HCT116 (cell line): ENCODE results near the gene GFOD1. TPM values are rescaled to one million over a fixed set of nuclear protein-coding genes. Genes with fewer than 3 reads are reported as not detected.

Experiments
- ATAC-seq: fragments of 200-7000 bp; cut with Tn5 transposase; 2 replicates; pipeline ENCODE4 v1.9.1; 2020; ENCODE audit warnings: mild to moderate bottlenecking, moderate library complexity
- BruUV-seq: library from RNA; stranded (reverse); fragments of 400-500 nt; replicated peaks from 2 replicates; lab custom pipeline; 2021; lab: Mats Ljungman, UMichigan
- CTCF ChIA-PET: fragments of 300-600 bp; sonication (Branson Sonifier 250); formaldehyde crosslinking; loops from one replicate; lab custom pipeline; 2021; ENCODE audit warnings: antibody characterized with exemption; lab: Charles Lee
- POLR2A ChIA-PET: fragments of 300-600, 350-600 bp; sonication (Branson Sonifier 250); formaldehyde crosslinking; loops from one replicate; lab custom pipeline; 2021; ENCODE audit warnings: antibody characterized with exemption; lab: Charles Lee
- RAD21 ChIA-PET, 2 experiments: fragments of 300-600 bp; sonication (Branson Sonifier 250); formaldehyde crosslinking; loops; one replicate each; lab custom pipeline; 2023; ENCODE audit warnings: low total read pairs in 2 of 2; ENCODE audit not compliant: uncharacterized antibody in 2 of 2, unreplicated experiment in 2 of 2, low non-redundant PET in 1 of 2; lab: Charles Lee
- DNase-seq: peaks from one replicate; pipeline ENCODE4 v3.0.0-alpha.2; 2010; ENCODE audit warnings: low read depth, low spot score
- H2AFZ ChIP-seq: fragments of 200-600 bp; shearing (Covaris generic), sonication (generic); 2 replicates; pipeline ENCODE4 v1.6.1; 2017; ENCODE audit warnings: low read depth, mixed run types, mixed read lengths, antibody characterized with exemption, low read length; ENCODE audit not compliant: poor library complexity, severe bottlenecking
- H3K27ac ChIP-seq: 2 replicates; pipeline ENCODE4 v1.5.1; 2012; ENCODE audit warnings: low read depth, low read length
- H3K27me3 ChIP-seq: fragments of 200-600 bp; sonication (generic); 2 replicates; pipeline ENCODE4 v1.6.1; 2016; ENCODE audit warnings: mixed run types, low read length, mixed read lengths; ENCODE audit not compliant: insufficient read depth
- H3K36me3 ChIP-seq, 2 experiments: fragments of 200-500 bp in 1 of 2; fragments of 200-600 bp in 1 of 2; sonication (Bioruptor generic) in 1 of 2; sonication (generic) in 1 of 2; 2 replicates each; pipeline versions ENCODE4 v1.5.1 to v1.6.1; 2014 to 2016; ENCODE audit warnings: low read length in 2 of 2, inconsistent platforms in 1 of 2, mixed read lengths in 1 of 2, mixed run types in 1 of 2; ENCODE audit not compliant: insufficient read depth in 2 of 2, control insufficient read depth in 1 of 2
- H3K4me1 ChIP-seq, 2 experiments: fragments of 200-600 bp in 1 of 2; sonication (generic) in 1 of 2; 2 replicates each; pipeline versions ENCODE4 v1.5.1 to v1.6.1; 2012 to 2017; ENCODE audit warnings: low read length in 2 of 2, inconsistent platforms in 1 of 2, mild to moderate bottlenecking in 1 of 2, mixed read lengths in 1 of 2, mixed run types in 1 of 2, moderate library complexity in 1 of 2; ENCODE audit not compliant: insufficient read depth in 2 of 2, control insufficient read depth in 1 of 2
- H3K4me2 ChIP-seq: fragments of 200-600 bp; sonication (generic); 2 replicates; pipeline ENCODE4 v1.6.1; 2017; ENCODE audit warnings: mixed run types, low read length, mixed read lengths
- H3K4me3 ChIP-seq, 2 experiments: fragments of 200-600 bp in 1 of 2; sonication (generic) in 1 of 2; replicated peaks in 1 of 2; 2 replicates each; pipeline ENCODE4 v1.5.1; 2011 to 2016; ENCODE audit warnings: low read length in 2 of 2, control low read depth in 1 of 2, low read depth in 1 of 2, mild to moderate bottlenecking in 1 of 2, mixed read lengths in 1 of 2, mixed run types in 1 of 2
- H3K79me2 ChIP-seq: fragments of 200-600 bp; sonication (generic); 2 replicates; pipeline ENCODE4 v1.6.1; 2017; ENCODE audit warnings: mild to moderate bottlenecking, mixed run types, low read length, moderate library complexity, mixed read lengths; ENCODE audit not compliant: insufficient read depth
- H3K9ac ChIP-seq: fragments of 200-600 bp; sonication (generic); 2 replicates; pipeline ENCODE4 v1.6.1; 2016; ENCODE audit warnings: low read length, mixed read lengths
- H3K9me2 ChIP-seq: fragments of 200-600 bp; sonication (generic), shearing (Covaris generic); 2 replicates; pipeline ENCODE4 v1.6.1; 2017; ENCODE audit warnings: mixed run types, mild to moderate bottlenecking, moderate library complexity; ENCODE audit not compliant: insufficient read depth
- H3K9me3 ChIP-seq, 2 experiments: fragments of 200-500 bp in 1 of 2; fragments of 200-600 bp in 1 of 2; sonication (Bioruptor generic) in 1 of 2; sonication (generic) in 1 of 2; 2 replicates each; pipeline ENCODE4 v1.6.1; 2014 to 2017; ENCODE audit warnings: low read length in 2 of 2, mixed read lengths in 2 of 2, inconsistent platforms in 1 of 2, low read depth in 1 of 2, mild to moderate bottlenecking in 1 of 2, mixed run types in 1 of 2, moderate library complexity in 1 of 2; ENCODE audit not compliant: control insufficient read depth in 1 of 2, insufficient read depth in 1 of 2
- H4K20me1 ChIP-seq: fragments of 200-600 bp; sonication (generic), shearing (Covaris generic); 2 replicates; pipeline ENCODE4 v1.6.1; 2017; ENCODE audit warnings: mixed run types, mild to moderate bottlenecking, moderate library complexity; ENCODE audit not compliant: insufficient read depth
- CTCF ChIP-seq, 3 experiments: fragments of 200-600 bp in 1 of 3; sonication (generic) in 1 of 3; IDR thresholded peaks in 2 of 3; conservative IDR thresholded peaks in 1 of 3; 2 replicates each; pipeline ENCODE4 v1.5.1; 2012 to 2017; ENCODE audit warnings: low read depth in 2 of 3, low read length in 2 of 3, antibody characterized with exemption in 1 of 3, borderline replicate concordance in 1 of 3, control low read depth in 1 of 3, mild to moderate bottlenecking in 1 of 3, mixed read lengths in 1 of 3, mixed run types in 1 of 3, moderate library complexity in 1 of 3; ENCODE audit not compliant: insufficient read depth in 1 of 3
- RAD21 ChIP-seq: IDR thresholded peaks from 2 replicates; pipeline ENCODE4 v1.6.1; 2012; ENCODE audit warnings: low read depth, mild to moderate bottlenecking
- YY1 ChIP-seq: IDR thresholded peaks from 2 replicates; pipeline ENCODE4 v1.6.1; 2011; ENCODE audit warnings: low read length, low read depth, moderate library complexity, mild to moderate bottlenecking; ENCODE audit not compliant: insufficient replicate concordance; ENCODE audit errors: extremely low read depth
- intact Hi-C: fragments of 100-400 bp; cut with micrococcal nuclease; formaldehyde crosslinking; loops from 2 replicates; pipeline ENCODE4 v1.10.0; 2022
- total RNA-seq: library from RNA; stranded (reverse); gene quantifications from one replicate; pipeline ENCODE4 v1.2.1, GENCODE V29; 2021; ENCODE audit not compliant: unreplicated experiment

GFOD1 gene
- total RNA-seq, 1 experiment from 2014 or later = 3.8 TPM

- no peak overlapping the region for H3K4me2 ChIP-seq
- no peaks in the 10 kb centered on the region for H3K79me2 ChIP-seq
- ChIA-PET RAD21 (no interaction called here), POLR2A (no interaction called here), CTCF (interaction anchor here (0.8 kb wide), 1 partner anchor 196 kb away, joined by 3 read pairs; no protein-coding TSS in a partner anchor)
- ATAC-seq (peak; percentile 63; the same call in 1 of the 2 replicates), DNase-seq (no peak)
- BruUV-seq = no TSS peak
- H3K36me3 ChIP-seq = no peaks in the 10 kb centered on the region
- no peaks in the 10 kb centered on the region for H3K27me3 ChIP-seq
- no peak overlapping the region for H3K27ac ChIP-seq
- no peaks in the 10 kb centered on the region for H3K9me3 ChIP-seq
- no peak overlapping the region for H2AFZ ChIP-seq
- no peak overlapping the region for H3K4me3 ChIP-seq
- no peaks in the 10 kb centered on the region; a peak in 1 of 4 replicates for H3K4me1 ChIP-seq
- intact Hi-C loops = no loop called here
- H3K9ac ChIP-seq = no peak overlapping the region
- no peaks in the 10 kb centered on the region for H4K20me1 ChIP-seq
- H3K9me2 ChIP-seq = no peaks in the 10 kb centered on the region
- peak; percentile 5 to 19 (median 6); a peak in 1 of 6 replicates for TF ChIP-seq CTCF (IDR thresholded peaks at IDR 0.05 in 2 of 3, conservative IDR thresholded peaks at IDR 0.05 in 1 of 3; ENCODE audit: borderline replicate concordance in 1 of 3, insufficient read depth in 1 of 3, low read depth in 2 of 3, low read length in 2 of 3)
- no peak for TF ChIP-seq YY1
- peak; percentile 40 for TF ChIP-seq RAD21
- TF ChIP-seq, all 23 proteins: peak for 2
Measured at GRCh38 chr6:13378669-13379590, 108.5 kb downstream of the GFOD1 start.
